SK-N-SH (cell line): ENCODE data around the gene MED26. TPM values are rescaled to one million over a fixed set of nuclear protein-coding genes. Genes with fewer than 3 reads are reported as not detected.

Experiments used
- CTCF ChIA-PET: fragments of 300-600, 350-600 bp; formaldehyde crosslinking; extraction: SDS; loops from one replicate; lab custom pipeline; 2021; lab: Yijun Ruan, JAX
- POLR2A ChIA-PET: fragments of 350-600 bp; sonication (Branson Sonifier 250); formaldehyde crosslinking; extraction: SDS; loops from one replicate; lab custom pipeline; 2020; ENCODE audit warnings: antibody characterized with exemption, inconsistent platforms; lab: Yijun Ruan, JAX
- DNase-seq: peaks from one replicate; pipeline ENCODE4 v3.0.0; 2012
- H2AFZ ChIP-seq: fragments of 200-600 bp; sonication (generic); 2 replicates; pipeline ENCODE4 v1.8.1; 2016; ENCODE audit warnings: antibody characterized with exemption, mild to moderate bottlenecking, low read depth
- H3F3A ChIP-seq: fragments of 200-600 bp; sonication (generic); replicated peaks from 2 replicates; pipeline ENCODE3; 2016; ENCODE audit warnings: antibody characterized with exemption, mild to moderate bottlenecking; ENCODE audit not compliant: insufficient read depth
- H3K27ac ChIP-seq, 2 experiments: fragments of 200-500 bp in 1 of 2; fragments of 200-600 bp in 1 of 2; sonication (Bioruptor generic) in 1 of 2; sonication (generic), shearing (Covaris generic) in 1 of 2; 2 replicates each; pipeline versions ENCODE4 v1.5.1 to v1.6.1; 2014 to 2016; ENCODE audit warnings: low read depth in 2 of 2, inconsistent platforms in 1 of 2, low read length in 1 of 2, mild to moderate bottlenecking in 1 of 2, mixed read lengths in 1 of 2
- H3K27me3 ChIP-seq: fragments of 200-600 bp; sonication (generic), shearing (Covaris generic); 2 replicates; pipeline ENCODE4 v1.6.1; 2016; ENCODE audit warnings: mixed run types; ENCODE audit not compliant: insufficient read depth
- H3K36me3 ChIP-seq, 2 experiments: fragments of 200-500 bp in 1 of 2; fragments of 200-600 bp in 1 of 2; sonication (Bioruptor generic) in 1 of 2; sonication (generic) in 1 of 2; replicated peaks in 1 of 2; 2 replicates each; pipeline versions ENCODE3 to v1.5.1; 2014 to 2016; ENCODE audit warnings: low read length in 1 of 2, mild to moderate bottlenecking in 1 of 2; ENCODE audit not compliant: insufficient read depth in 2 of 2, control insufficient read depth in 1 of 2
- H3K4me1 ChIP-seq, 2 experiments: fragments of 200-500 bp in 1 of 2; fragments of 200-600 bp in 1 of 2; sonication (Bioruptor generic) in 1 of 2; sonication (generic), shearing (Covaris generic) in 1 of 2; 2 replicates each; pipeline versions ENCODE4 v1.5.1 to v1.6.1; 2014 to 2016; ENCODE audit warnings: low read depth in 1 of 2, low read length in 1 of 2, mixed run types in 1 of 2; ENCODE audit not compliant: insufficient read depth in 2 of 2, control insufficient read depth in 1 of 2
- H3K4me2 ChIP-seq: fragments of 200-600 bp; sonication (generic), shearing (Covaris generic); 2 replicates; pipeline ENCODE4 v1.6.1; 2017; ENCODE audit warnings: mixed run types
- H3K4me3 ChIP-seq, 2 experiments: fragments of 200-500 bp in 1 of 2; fragments of 200-600 bp in 1 of 2; sonication (Bioruptor generic) in 1 of 2; sonication (generic), shearing (Covaris generic) in 1 of 2; 2 replicates each; pipeline versions ENCODE4 v1.5.1 to v1.8.1; 2014 to 2016; ENCODE audit warnings: low read depth in 2 of 2, inconsistent platforms in 1 of 2, low read length in 1 of 2, mild to moderate bottlenecking in 1 of 2, mixed read lengths in 1 of 2, moderate library complexity in 1 of 2
- H3K79me2 ChIP-seq: fragments of 200-600 bp; sonication (generic); 2 replicates; pipeline ENCODE4 v1.8.1; 2017; ENCODE audit warnings: mild to moderate bottlenecking; ENCODE audit not compliant: insufficient read depth
- H3K9ac ChIP-seq: fragments of 200-600 bp; sonication (generic); 2 replicates; pipeline ENCODE4 v1.6.1; 2017; ENCODE audit warnings: mixed run types
- H3K9me2 ChIP-seq: fragments of 200-600 bp; sonication (generic); 2 replicates; pipeline ENCODE4 v1.6.1; 2017; ENCODE audit warnings: mixed run types
- H3K9me3 ChIP-seq: fragments of 200-600 bp; sonication (generic); 2 replicates; pipeline ENCODE4 v1.6.1; 2017; ENCODE audit warnings: mixed run types, mild to moderate bottlenecking, moderate library complexity
- H4K20me1 ChIP-seq: fragments of 200-600 bp; sonication (generic); 2 replicates; pipeline ENCODE4 v1.6.1; 2017; ENCODE audit warnings: mild to moderate bottlenecking, mixed run types; ENCODE audit not compliant: insufficient read depth
- CHD2 ChIP-seq: fragments of 150-350 bp; IDR thresholded peaks from 2 replicates; pipeline ENCODE4 v1.6.1; 2018; ENCODE audit warnings: low read length; ENCODE audit not compliant: partially characterized antibody
- ELF1 ChIP-seq: IDR thresholded peaks from 2 replicates; pipeline ENCODE4 v1.4.0; 2012
- EP300 ChIP-seq, 2 experiments: IDR thresholded peaks; 2 replicates each; pipeline versions ENCODE4 v1.4.0 to v1.6.1; 2012; ENCODE audit warnings: borderline replicate concordance in 1 of 2, low read depth in 1 of 2, low read length in 1 of 2
- EZH2phosphoT487 ChIP-seq: fragments of 200-600 bp; sonication (generic); IDR thresholded peaks from 2 replicates; pipeline ENCODE4 v1.6.1; 2017; ENCODE audit warnings: low read depth, mixed run types, mild to moderate bottlenecking, antibody characterized with exemption, moderate library complexity, borderline replicate concordance
- FOSL2 ChIP-seq: IDR thresholded peaks from 2 replicates; pipeline ENCODE4 v1.4.0; 2012; ENCODE audit warnings: low read depth, mild to moderate bottlenecking, moderate library complexity, borderline replicate concordance
- GABPA ChIP-seq: IDR thresholded peaks from 2 replicates; pipeline ENCODE4 v1.4.0; 2012; ENCODE audit warnings: low read depth, mild to moderate bottlenecking
- MAX ChIP-seq: IDR thresholded peaks from 2 replicates; pipeline ENCODE4 v1.4.0; 2012; ENCODE audit warnings: low read depth
- MXI1 ChIP-seq: IDR thresholded peaks from 2 replicates; pipeline ENCODE4 v1.6.1; 2012; ENCODE audit warnings: mild to moderate bottlenecking, low read depth, low read length, improper control_type of control experiment
- POLR2AphosphoS5 ChIP-seq: IDR thresholded peaks from 2 replicates; pipeline ENCODE4 v1.6.1; 2012; ENCODE audit warnings: low read depth, low read length
- RCOR1 ChIP-seq: fragments of 150-350 bp; IDR thresholded peaks from 2 replicates; pipeline ENCODE4 v1.6.1; 2017; ENCODE audit warnings: antibody characterized with exemption, low read length
- WGBS: methylation state at CpG from one replicate; pipeline ENCODE4 v1.1.6; 2017; ENCODE audit warnings: low lambda C conversion rate; 5-methylcytosine and 5-hydroxymethylcytosine counted together
- polyA plus RNA-seq, 3 experiments: library from polyadenylated mRNA; depleted of rRNA; stranded (reverse); fragments of >200 nt; gene quantifications; 2 replicates each; pipeline ENCODE4 v1.2.3, GENCODE V29; 2012
- TF ChIP-seq, protein P1 (sequence below): fragments of 150-350 bp; IDR thresholded peaks from 2 replicates; pipeline ENCODE4 v1.6.1; 2016; ENCODE audit warnings: mild to moderate bottlenecking, low read depth, low read length

MED26 gene
- polyA plus RNA-seq, 1 of the 3 experiments (the other 2 are of a cell fraction): 3.5 TPM

DNA sequence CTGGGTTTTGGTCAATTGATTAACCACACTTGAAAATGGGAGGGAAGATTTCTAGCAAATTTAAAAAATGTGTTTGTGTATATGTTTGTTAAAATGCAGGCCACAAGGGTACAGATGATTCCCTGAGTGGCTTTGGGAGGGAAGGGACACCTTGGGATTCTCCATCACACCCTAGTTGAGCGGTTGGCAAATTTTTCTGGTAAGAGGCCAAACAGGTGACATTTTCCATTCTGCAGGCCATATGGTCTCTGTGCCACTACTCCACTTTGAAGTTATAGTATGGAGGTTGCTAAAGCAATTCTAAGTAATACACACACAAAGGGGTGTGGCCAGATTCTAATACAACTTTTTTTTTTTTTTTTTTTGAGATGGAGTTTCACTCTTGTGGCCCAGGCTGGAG is 12.9 kb upstream of the MED26 start:
- Histone ChIP-seq H3K4me2 (no peak overlapping the region), H4K20me1 (peaks cover 10% of the 10 kb centered on the region), H3K9me2 (no peaks in the 10 kb centered on the region), H3K79me2 (peaks cover 97% of the 10 kb centered on the region), H3K27ac (no peak overlapping the region), H3K9ac (no peak overlapping the region), H3K4me1 (no peaks in the 10 kb centered on the region), H3K4me3 (no peak overlapping the region), H2AFZ (no peak overlapping the region), H3K9me3 (no peaks in the 10 kb centered on the region), H3F3A (no peaks in the 10 kb centered on the region), H3K27me3 (no peaks in the 10 kb centered on the region), H3K36me3 (peaks cover 24 to 53% of the 10 kb centered on the region in 2 experiments)
- ChIA-PET CTCF (no interaction called here), POLR2A (no interaction called here)
- no peak for DNase-seq
- no peak for TF ChIP-seq RCOR1
- 100% methylated on average over 1 of the region's 1 CpG for WGBS

DNA sequence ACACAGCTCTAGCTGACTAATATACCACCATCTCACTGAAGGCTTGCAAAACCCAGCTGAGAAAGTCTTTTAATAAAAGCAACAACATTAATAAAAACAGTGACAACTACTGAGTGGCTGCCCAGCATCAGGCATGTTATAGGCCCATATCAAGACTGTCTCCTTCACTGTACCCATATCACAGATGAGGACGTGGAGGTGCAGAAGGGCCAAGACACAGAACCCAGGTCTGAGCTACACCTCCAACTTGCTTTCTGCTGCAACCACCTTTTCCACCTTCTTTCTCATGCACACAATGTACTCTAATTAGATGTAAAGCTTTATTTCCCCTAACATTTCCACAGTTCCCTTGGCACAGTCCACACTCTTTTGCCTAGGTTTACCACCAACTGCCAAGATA is 10.7 kb upstream of the MED26 start:
- Histone ChIP-seq H3K4me3 (no peak overlapping the region), H4K20me1 (peaks cover 8% of the 10 kb centered on the region), H3K4me1 (no peaks in the 10 kb centered on the region), H3K27ac (no peak overlapping the region), H3K36me3 (peaks cover 16 to 48% of the 10 kb centered on the region in 2 experiments), H3F3A (no peaks in the 10 kb centered on the region), H2AFZ (no peak overlapping the region), H3K9me3 (no peaks in the 10 kb centered on the region), H3K9ac (no peak overlapping the region), H3K27me3 (no peaks in the 10 kb centered on the region), H3K9me2 (no peaks in the 10 kb centered on the region), H3K4me2 (no peak overlapping the region), H3K79me2 (peaks cover 92% of the 10 kb centered on the region)
- 89% methylated on average over 1 of the region's 1 CpG for WGBS
- POLR2A ChIA-PET: interaction anchor here (1.4 kb wide), 1 partner anchor 18 kb away, joined by 3 read pairs; no protein-coding TSS in a partner anchor
- no peak for TF ChIP-seq MAX
- no peak for TF ChIP-seq ELF1
- TF ChIP-seq, protein P1, sequence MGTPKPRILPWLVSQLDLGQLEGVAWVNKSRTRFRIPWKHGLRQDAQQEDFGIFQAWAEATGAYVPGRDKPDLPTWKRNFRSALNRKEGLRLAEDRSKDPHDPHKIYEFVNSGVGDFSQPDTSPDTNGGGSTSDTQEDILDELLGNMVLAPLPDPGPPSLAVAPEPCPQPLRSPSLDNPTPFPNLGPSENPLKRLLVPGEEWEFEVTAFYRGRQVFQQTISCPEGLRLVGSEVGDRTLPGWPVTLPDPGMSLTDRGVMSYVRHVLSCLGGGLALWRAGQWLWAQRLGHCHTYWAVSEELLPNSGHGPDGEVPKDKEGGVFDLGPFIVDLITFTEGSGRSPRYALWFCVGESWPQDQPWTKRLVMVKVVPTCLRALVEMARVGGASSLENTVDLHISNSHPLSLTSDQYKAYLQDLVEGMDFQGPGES: no peak
- TF ChIP-seq GABPA: no peak
- TF ChIP-seq POLR2AphosphoS5: no peak
- no peak for TF ChIP-seq CHD2
- TF ChIP-seq EZH2phosphoT487: no peak
- no peak for TF ChIP-seq MXI1
- TF ChIP-seq FOSL2: no peak
- CTCF ChIA-PET: interaction anchor here (0.6 kb wide), 1 partner anchor 226 kb away, joined by 3 read pairs; no protein-coding TSS in a partner anchor
- DNase-seq: no peak

- no peak overlapping the region for H3K27ac ChIP-seq
- H3K9me3 ChIP-seq: no peaks in the 10 kb centered on the region
- CTCF ChIA-PET: interaction anchor here (0.6 kb wide), 1 partner anchor 1362 kb away, joined by 3 read pairs; no protein-coding TSS in a partner anchor
- POLR2A ChIA-PET: interaction anchor here (1.4 kb wide), 1 partner anchor 19 kb away, joined by 3 read pairs; no protein-coding TSS in a partner anchor
- H3K9ac ChIP-seq: no peak overlapping the region
- no peak overlapping the region for H3K4me3 ChIP-seq
- H3K9me2 ChIP-seq: no peaks in the 10 kb centered on the region
- peaks cover 89% of the 10 kb centered on the region for H3K79me2 ChIP-seq
- H3K36me3 ChIP-seq: peaks cover 12 to 48% of the 10 kb centered on the region in 2 experiments
- H3K4me2 ChIP-seq: no peak overlapping the region
- H3K27me3 ChIP-seq: no peaks in the 10 kb centered on the region
- no peak for DNase-seq
- TF ChIP-seq FOSL2 (no peak), EP300 (IDR thresholded peaks at IDR 0.05; ENCODE audit: borderline replicate concordance in 1 of 2, low read depth in 1 of 2, low read length in 1 of 2) (no peak)
- TF ChIP-seq, all 33 proteins: peak for 0
- H3K4me1 ChIP-seq: no peaks in the 10 kb centered on the region
- no peaks in the 10 kb centered on the region for H3F3A ChIP-seq
- peaks cover 5% of the 10 kb centered on the region; the same call in 1 of the 2 replicates for H4K20me1 ChIP-seq
- no peak overlapping the region for H2AFZ ChIP-seq
Measured at GRCh38 chr19:16637535-16637934, 9.5 kb upstream of the MED26 start.
